Measurements from ENCODE around the gene GOLT1A.

The GOLT1A gene, protein sequence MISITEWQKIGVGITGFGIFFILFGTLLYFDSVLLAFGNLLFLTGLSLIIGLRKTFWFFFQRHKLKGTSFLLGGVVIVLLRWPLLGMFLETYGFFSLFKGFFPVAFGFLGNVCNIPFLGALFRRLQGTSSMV

DNA sequence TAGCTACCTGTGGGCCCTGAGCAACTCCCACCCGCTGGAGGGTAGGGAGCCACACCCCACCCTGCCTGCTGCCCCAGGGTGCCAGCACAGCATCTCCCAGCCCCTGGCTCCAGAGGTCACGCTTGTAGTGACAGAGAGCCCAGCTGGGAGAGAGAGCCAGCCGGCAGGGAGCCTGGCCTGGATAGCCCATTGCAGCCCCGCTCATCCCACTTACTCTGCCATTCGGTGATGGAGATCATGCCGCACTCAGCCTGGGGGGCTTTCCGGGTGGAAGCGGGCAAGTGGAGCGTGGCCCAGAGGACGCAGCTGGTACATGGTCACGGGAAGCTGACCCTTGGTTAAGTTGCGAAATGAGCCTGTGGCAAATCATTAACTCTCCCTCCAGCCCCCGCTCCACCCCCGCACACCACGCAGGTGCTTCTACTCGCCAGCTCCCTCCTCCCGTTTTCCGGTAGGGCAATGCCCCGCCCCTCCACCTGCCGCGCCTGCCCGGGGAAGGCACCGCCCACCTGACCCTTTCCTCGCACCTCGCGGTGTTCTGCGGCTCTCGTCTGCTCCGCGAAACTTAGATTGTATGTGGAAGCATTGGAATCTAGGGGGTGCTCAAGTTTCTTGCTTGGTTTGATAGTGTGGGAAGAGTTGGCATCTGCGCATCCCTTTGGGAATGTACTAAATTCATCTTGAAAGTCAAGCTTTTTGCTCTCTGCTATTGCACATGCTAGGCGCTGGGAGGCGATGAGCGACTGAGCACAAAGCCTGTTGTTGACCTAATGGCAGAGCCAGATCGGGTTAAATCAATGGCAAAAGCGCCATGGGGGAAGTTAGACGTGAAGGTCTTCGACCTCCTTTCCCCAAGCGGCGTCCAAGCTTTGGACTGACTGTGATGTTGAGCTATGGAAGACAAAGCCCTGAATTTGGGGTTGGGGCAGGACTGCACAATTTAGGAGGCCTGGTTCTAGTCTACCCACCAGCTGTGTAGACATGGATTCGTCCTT lies at the start of gene GOLT1A:
Gene GOLT1A (minus strand): TSS at position 321 of the 995 bp plus-strand sequence. CDS start 82 bp downstream, at position 239.
- peak; percentile 83 for DNase-seq (ENCODE audit: low spot score)

DNA sequence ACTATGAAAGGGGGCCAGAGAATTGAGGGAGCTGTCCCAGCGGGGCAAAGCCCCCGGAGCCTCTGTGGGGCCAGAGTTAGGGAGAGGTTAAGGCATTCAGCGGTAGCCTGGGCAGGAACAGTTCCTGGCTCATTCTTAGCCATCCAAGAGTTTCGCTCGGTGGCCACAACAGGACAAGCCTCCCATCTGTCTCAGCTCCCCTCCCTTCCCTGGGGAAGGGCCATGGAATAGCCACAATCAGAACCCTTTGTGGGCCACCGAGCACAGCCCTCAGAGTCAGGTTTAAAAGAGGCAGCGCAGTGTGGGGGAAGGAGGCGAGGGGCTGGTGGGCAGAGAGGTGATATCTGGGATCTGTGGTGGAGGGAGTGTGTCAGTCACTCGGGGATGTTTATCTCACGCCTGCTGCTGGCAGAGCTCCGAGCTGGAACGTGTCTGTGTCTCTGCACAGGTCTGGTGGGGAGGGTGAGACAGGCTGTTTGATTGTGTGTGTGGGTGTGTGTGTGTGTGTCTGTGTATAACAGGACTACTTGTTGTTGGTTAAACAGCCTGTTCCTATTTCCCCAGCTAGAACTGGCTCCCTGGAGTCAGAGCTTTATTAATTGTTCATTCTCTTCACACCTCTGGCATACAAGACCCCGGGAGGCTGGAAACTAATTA lies 49.6 kb upstream of the GOLT1A start:
- DNase-seq (ENCODE audit: low spot score) = peak; percentile 70

DNA sequence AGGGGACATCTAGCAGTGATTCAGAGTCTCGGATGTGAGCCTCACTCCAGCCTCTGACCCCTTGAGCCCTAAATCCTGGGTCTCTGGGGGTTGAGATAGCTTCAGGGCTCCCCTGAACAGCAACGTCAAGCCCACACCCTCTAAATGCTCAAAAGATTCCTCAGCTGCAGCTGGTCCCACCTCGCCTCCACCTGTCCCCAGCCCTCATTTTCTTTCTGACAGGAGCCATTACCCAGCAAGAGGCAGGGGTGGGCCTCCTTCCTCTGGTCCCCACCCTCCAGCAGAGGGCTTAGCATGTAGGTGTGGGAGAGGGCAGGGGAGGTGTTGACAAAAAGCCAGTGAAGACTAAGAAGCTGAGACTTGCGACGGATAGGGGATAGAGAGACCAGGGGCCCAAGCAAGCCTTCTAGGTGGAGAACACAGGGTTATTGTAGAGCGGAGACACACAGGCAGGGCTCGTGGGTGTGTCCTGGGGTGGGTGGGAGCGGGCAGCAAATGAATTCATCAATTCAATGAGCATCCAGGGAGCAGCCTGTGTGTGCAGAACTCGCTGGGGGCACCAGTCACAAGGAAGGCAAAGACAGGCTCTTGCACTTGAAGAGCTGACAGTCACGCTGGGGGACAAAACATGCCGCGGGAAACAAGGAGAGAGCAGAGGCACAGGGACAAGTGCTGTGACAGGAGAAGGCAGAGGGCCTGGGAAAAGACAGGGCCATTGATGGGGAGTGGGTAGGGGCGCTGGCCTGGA lies 48.9 kb upstream of the GOLT1A start:
- DNase-seq (ENCODE audit: low spot score) = peak; percentile 83

DNA sequence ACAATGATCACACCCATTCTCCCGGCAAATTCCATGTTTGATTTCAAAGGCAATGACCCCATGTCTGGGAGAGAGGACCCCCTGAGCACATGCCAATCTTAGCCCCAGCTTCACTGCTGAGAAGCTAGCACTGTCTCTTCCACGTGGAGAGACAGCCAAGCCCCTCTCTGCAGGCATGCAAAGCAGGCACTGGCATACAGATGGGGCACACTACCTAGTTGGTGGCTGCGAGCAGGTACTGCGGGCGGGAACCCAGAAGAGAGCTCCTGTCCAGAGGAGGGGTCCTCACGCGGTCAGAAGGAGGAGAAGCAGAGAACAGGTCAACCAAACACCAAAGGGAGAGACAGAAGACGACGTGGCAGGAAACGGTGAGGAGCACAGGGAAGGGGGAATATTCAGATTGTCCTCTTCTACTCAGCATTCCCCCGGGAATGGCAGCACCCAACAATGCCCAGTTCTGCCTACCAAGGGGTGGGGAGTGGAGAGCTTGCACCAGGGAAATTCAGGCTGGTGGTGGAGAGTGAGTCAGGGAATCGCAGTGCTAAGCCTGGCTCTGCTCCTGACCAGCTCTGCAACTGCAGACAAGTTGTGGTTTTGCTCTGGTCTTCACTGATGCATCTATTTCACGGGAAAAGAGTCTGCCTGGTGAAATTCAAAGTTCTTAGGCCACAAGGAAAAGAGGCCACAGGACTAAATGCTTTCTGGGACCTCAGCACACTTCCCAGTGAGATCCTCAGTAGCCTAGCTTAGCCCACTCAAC lies 48.1 kb upstream of the GOLT1A start:
- DNase-seq (ENCODE audit: low spot score) = no peak

DNA sequence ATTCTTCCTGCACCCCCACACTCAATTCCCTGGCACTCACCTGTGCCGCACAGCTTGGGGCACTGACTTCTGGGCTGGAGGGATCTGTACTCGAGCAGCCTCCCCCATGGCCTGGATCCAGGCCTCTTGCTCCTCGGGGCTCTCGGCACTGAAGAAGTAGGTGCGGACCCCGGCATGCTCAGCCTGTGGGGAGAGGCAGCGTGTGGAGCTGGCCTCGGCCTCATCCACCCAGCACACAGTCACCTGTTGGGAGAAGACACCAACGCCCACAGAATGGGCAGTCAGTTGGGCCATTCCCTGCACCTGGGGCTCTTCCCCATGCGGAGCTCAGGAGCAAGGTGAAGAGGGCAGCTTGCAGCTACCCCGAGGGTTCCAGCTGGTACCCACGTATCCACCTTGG lies 47.5 kb upstream of the GOLT1A start:
- no peak for DNase-seq (ENCODE audit: low spot score)

DNA sequence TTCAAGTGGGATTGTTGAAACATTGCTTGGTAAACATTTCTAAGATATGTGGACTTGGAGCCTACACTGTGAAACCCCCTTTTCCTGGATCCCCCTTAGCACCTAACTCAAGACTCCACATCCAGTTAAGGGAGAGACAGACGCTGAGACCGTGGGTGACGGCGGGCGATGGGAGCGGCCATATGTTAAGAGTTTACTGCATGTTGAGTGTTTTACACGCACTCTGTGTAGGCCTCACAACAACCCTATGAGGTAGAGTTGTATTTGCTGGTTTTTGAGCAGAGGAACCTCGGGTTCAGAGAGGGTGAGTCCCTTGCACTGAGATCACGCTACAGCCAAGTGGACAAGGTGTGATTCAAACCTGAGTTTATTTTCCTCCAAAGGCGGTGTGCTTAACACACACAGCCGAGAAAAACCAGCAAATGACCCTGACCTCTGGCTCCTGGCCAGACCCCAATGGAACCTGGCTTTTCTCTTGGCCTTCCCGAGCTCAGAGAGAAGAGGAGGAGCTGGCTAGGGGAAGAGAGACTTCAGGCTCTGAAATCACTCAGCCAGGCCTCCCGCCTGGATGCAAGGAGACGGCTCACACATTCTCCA lies 46.9 kb upstream of the GOLT1A start:
- DNase-seq (ENCODE audit: low spot score) = no peak

DNA sequence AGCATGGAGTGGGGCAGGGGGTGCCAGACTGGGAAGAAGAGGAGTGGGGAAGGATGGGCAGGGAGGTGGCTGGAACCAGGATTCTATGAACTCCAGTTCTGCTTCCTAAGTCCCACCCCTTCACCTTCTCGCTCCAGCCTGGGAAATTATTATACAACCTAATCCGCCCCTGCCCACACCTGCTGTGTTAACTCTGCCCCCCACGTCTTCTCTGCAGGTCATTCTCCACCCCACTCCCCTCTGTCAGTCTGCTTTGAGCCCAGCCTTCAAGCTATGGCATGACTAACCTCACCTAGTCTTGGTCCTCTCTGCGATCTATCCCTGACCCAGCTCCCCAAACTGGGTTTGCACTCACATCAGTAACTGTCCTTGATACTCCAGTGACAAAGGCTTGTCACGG lies 46.0 kb upstream of the GOLT1A start:
- DNase-seq (ENCODE audit: low spot score) = no peak

DNA sequence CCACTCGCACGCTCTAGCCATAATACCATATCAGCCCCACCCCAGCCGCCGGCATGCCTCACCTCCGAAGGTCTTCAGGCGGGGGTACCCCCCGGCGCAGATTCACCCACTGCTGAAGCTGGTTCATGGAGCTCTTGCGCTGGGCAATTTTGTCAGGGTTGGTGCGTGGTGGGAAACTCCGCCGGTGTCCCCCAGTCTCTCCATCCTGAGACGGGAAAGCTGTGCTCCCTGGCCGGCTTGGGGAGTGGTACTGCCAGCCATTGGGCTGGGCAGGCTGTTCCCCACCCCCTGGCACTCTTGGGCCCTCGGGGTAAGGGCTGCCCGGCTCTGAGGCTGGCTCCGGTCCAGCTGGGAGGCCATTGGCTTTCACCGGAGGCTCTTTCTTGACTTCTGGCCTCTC lies 45.4 kb upstream of the GOLT1A start:
- DNase-seq (ENCODE audit: low spot score) = no peak

DNA sequence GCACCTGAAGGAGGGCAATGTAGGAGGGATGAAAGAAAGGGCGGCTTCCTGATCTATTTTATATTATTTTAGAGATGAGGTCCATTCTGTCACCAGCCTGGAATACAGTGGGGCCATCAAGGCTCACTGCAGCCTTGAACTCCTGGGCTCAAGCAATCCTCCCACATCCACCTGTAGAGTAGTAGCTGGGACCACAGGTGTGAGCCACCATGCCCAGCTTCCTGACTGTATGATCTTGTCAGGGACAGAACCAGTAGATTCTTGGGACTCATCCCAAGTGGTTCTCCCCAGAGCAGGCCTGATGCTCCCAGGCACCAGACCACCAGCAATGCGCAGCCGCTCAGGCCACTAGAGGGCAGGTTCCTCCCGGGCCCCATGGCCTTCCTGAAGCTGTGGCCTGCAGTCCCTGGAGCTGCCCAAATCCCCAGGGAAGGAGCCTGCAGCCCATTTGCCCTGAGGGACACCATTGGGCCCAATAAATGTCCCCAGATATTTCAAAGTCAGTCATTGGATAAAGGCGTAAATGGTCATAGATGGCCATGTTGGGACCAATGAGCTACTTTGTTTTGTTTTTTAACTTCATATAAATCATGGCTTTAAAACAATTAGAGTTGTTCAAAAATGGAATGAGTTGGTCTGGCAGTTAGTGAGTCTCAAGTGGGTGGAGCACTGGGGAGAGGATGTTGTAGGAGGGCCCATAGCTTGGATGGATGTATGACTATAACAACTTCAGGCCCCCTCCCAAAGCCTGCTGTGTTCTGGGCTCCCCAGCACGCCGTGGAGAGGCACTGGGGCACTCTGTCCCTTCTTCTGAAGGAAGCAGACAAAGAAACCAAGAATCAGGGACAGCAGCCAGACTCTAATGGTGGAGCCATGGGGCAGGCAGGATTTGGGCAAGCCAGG lies 44.7 kb upstream of the GOLT1A start:
- DNase-seq (ENCODE audit: low spot score) = peak; percentile 79

DNA sequence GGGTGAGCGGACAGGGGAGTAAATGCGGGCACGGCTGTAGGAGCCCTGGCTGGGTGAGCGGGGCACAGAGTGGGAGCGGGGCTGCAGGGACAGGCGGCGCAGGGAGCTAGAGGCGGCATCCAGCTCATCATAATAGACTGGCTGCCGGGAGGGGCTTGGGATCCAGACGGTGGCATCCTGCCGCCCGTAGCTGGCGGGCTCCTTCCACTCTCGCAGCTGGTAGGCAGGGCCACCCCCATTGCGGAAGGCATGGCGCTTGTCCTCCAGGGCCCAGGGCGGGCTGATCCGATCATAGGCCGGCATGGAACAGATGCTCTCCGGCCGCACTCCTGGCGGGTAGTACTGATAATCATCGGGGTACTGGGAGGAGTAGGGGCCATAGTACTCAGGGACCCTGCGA lies 43.7 kb upstream of the GOLT1A start:
- DNase-seq (ENCODE audit: low spot score) = no peak

DNA sequence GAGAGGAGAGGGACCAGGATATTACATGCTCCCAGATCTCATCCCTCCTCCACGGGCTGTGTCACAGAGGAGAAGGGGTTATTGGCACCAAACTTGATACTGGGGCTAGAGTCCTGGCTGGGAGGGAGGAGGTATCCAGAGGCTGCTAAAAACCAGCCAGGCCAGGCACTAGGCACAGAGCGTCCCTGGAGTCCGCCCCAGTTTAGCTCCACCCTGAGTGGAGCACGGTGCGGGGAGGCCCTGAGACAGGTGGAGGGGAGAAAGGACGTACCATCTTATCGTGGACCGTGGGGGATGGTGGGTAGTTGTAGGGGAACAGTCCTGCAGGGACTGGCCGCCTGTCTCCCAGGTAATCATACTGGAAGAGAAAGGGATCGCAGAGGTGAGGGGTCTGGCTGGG lies 42.7 kb upstream of the GOLT1A start:
- DNase-seq (ENCODE audit: low spot score) = no peak

DNA sequence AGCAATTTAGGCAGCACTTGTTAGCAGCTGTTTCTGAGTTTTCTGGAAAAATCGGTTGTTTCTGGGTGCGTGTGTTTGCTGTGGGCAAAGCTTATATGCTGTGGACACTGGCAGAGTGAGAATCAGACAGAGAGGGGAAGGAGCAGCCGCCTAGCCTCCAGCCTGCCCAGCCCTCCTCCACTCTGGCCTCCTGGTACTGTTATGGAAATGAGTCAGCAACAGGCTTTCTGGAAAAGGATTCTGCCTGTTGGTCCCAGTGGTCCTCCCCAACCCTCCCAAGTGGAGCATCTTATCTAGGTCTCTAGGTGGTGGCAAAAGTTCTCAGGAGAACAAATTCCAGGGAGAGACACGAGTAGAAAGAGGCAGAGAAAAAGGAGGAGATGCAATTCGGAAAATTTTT lies 42.2 kb upstream of the GOLT1A start:
- no peak for DNase-seq (ENCODE audit: low spot score)

DNA sequence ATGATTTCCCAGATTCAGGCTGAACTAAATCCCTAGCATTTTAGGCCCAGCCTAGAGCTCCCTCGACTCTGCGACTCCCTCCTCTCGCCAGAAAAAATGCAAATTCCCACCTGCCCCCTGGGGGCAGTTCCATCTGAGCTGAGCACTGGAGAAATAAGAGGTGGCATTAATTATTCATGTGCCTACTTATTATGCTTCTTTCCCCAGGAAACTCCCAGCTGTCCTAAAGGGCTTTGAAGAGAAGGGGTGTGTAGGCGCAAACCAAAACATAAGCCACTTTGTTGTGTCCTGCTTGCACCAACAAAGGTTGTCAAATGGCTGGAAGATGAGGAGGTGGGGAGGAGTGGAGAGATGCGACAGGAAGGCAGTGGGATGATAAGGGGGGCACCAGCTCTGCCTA lies 41.4 kb upstream of the GOLT1A start:
- DNase-seq (ENCODE audit: low spot score) = no peak

DNA sequence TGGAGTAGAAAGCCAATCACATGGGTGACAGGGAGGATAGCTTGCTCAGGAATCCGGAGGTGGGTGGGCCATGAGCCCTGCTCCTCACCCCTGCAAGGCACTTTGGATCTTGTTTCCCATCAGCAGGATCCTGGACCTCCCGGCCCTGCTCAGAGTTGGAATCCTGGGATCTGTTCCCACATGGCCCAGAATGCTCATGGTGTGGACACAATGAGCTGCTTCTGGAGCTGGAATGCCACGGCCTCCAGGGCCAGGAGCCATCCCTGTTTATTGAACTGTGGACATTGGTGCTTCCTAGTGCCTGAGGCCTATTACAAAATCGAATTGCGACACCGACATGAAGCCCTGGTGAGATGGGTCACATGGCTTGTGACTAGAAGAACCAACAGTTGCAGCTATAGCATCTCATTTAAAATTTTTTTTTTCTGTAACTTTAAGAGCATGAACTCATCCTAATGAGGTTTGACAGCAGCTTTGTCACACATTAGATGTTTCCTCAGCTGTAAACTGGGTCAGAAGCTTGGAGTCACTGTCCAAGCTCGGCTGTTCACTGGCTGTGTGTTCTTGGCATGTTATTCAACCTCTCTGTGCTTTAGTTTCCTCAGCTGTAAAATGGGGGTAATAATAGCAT lies 40.4 kb upstream of the GOLT1A start:
- no peak for DNase-seq (ENCODE audit: low spot score)

DNA sequence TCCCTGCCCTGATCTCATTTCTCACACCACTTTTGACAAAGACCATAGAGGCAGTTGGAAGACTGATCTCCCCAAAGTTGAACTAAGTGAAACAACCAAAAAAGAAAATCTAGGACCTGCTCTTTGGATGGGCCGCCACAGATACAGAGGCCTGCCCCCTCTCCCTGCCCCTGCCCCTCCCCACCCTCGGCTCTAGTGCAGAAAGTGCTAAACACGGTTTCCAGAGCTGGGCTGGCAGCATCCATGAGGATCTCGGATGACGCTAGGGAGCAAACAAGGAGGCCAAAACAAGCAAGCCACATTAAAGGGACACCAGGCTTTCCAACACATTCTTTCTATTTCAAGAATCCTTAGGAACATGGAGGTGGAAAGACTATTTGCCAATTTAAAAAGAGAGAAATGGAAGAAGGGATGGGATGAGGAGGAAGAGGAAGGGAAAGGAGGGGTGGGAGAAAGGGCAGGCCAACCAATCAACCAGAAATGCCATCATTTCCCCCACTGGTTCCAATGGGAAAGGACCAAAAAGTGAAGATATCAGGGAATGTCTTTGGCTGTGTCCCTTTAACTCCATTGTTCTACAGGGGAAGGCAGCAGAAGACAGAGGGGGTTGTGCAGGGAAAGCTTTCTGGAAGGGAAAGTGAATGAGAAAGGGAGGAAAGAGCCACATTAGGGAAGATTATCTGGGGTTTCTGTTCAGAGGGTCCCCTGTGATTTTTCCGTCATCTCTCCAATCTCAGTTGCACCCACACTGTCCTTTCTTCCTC lies 38.3 kb upstream of the GOLT1A start:
- DNase-seq (ENCODE audit: low spot score) = no peak

DNA sequence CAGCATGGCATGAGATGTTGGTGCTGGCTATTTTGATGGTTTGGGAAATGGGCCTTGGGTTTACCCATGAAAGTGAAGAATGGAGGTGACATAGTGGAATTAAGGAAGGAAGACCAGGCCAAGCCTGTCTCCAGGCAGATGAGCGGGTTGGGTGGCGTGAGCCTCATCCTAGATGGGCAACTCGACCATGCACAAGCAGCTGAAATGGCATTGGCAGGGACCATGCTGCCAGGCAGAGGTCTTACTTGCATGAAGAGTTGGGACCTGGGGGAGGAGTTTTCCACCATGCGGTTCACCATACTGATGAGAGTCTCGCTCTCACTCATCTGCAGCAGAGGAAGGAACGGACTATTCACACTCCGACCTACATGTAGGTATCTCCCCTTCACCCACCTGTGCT lies 37.5 kb upstream of the GOLT1A start:
- DNase-seq (ENCODE audit: low spot score) = no peak

DNA sequence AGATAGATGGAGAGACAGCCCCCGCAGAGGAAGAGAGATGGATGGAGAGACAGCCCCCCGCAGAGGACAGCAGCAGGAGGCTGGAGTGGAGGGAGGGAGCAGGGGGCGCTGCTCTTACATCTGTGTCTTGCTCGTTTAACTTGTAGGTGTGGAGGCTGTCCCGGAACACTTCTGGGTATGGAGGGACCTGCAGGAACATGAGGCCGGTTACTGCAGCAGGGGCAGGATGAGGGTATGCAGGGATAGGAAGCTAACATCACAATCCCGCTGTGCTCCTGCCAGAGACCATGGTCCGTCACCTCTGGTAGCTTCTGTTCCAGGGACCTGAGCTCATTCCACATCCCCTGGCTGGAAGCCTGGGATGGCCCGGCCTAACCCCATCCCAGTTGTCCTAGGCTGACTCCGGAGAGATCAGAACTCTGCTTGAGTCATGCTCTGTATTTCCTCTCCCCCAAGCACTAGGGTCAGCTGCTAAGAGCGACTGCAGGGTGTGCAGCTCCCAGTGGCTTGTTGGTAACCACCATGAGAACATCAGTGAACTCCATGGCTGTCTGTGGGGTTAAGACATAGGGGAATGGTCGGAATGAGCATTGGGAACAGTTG lies 36.7 kb upstream of the GOLT1A start:
- DNase-seq (ENCODE audit: low spot score) = no peak

DNA sequence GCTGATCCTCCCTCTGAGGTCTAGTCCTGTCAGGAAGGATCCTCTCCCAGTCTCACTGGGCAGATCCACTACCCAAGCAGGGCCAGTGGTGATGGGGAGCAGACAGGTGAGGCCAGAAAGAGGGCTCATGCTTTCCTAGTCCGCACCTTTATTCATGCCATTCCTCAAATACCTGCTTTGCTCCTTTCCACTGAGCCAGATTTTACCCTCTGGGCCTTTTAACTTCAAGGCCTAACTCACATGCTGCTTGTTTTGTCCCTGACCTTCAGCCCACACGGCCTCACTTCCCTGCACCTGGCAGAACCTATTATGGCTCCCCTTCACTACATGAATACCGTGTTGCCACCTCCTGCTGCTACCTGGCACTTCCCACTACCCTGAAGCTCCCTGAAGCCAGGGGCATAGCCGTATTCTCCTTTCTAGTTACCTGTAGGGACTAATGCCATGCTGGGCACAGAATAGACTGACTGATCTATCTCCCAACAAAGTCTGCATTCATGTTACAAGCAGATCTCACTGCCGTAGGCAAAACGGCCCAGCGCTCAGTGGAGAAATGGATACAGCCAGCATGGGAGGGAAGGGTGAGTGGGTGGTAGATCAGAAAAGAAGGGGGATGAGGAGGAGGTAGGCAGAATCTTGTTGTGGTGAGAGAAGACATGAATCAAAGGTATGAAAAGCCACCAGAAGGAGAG lies 36.1 kb upstream of the GOLT1A start:
- DNase-seq (ENCODE audit: low spot score) = no peak

Measured in pons (tissue), 1 donor.